Iris pigment epithelial cell (primary cell): ENCODE results near the gene ADGRG6.
"Not testable (repeated sequence)": the region's sequence is repeated elsewhere in the genome, so short reads cannot be mapped to it uniquely, and the experiment has no call there.

ENCODE experiments used
- DNase-seq: peaks from one replicate; pipeline ENCODE4 v3.0.0-alpha.2; 2011; ENCODE audit warnings: low read depth

Gene ADGRG6

GRCh38 chr6:142444881-142445301 lies 143.1 kb downstream of the ADGRG6 start:
- DNase-seq: peak; percentile 6

- DNase-seq: no peak
Measured at GRCh38 chr6:142446168-142446567, 144.4 kb downstream of the ADGRG6 start.

GRCh38 chr6:142446576-142446975 lies 144.8 kb downstream of the ADGRG6 start:
- DNase-seq: no peak

GRCh38 chr6:142448091-142448729 lies 146.4 kb downstream of the ADGRG6 start:
- DNase-seq: no peak

- not testable (repeated sequence) for DNase-seq
Measured at GRCh38 chr6:142450856-142451255, 149.0 kb downstream of the ADGRG6 start.

- no peak for DNase-seq
Measured at GRCh38 chr6:142452993-142453392, 151.2 kb downstream of the ADGRG6 start.

- DNase-seq: not testable (repeated sequence)
Measured at GRCh38 chr6:142454196-142454595, 152.4 kb downstream of the ADGRG6 start.

GRCh38 chr6:142454848-142455247 lies 153.0 kb downstream of the ADGRG6 start:
- not testable (repeated sequence) for DNase-seq

GRCh38 chr6:142455957-142456589 lies 154.3 kb downstream of the ADGRG6 start:
- DNase-seq: no peak

GRCh38 chr6:142457638-142458406 lies 156.0 kb downstream of the ADGRG6 start:
- no peak for DNase-seq

GRCh38 chr6:142458836-142459235 lies 157.0 kb downstream of the ADGRG6 start:
- no peak for DNase-seq

- peak; percentile 53 for DNase-seq
Measured at GRCh38 chr6:142459271-142459670, 157.5 kb downstream of the ADGRG6 start.

GRCh38 chr6:142462260-142462659 lies 160.5 kb downstream of the ADGRG6 start:
- DNase-seq: no peak

GRCh38 chr6:142463988-142464387 lies 162.2 kb downstream of the ADGRG6 start:
- DNase-seq: no peak

- DNase-seq: peak; percentile 14
Measured at GRCh38 chr6:142469220-142469619, 167.4 kb downstream of the ADGRG6 start.

- no peak for DNase-seq
Measured at GRCh38 chr6:142470421-142470820, 168.6 kb downstream of the ADGRG6 start.

GRCh38 chr6:142474531-142475289 lies 172.9 kb downstream of the ADGRG6 start:
- peak; percentile 65 for DNase-seq

GRCh38 chr6:142476452-142476851 lies 174.6 kb downstream of the ADGRG6 start:
- no peak for DNase-seq

- DNase-seq: peak; percentile 50
Measured at GRCh38 chr6:142478117-142478516, 176.3 kb downstream of the ADGRG6 start.

- no peak for DNase-seq
Measured at GRCh38 chr6:142481466-142481865, 179.7 kb downstream of the ADGRG6 start.

- DNase-seq: peak; percentile 11
Measured at GRCh38 chr6:142482249-142482648, 180.4 kb downstream of the ADGRG6 start.

- peak; percentile 52 for DNase-seq
Measured at GRCh38 chr6:142482974-142483373, 181.2 kb downstream of the ADGRG6 start.
